ENCODE results near the gene RPGRIP1L.

DNA sequence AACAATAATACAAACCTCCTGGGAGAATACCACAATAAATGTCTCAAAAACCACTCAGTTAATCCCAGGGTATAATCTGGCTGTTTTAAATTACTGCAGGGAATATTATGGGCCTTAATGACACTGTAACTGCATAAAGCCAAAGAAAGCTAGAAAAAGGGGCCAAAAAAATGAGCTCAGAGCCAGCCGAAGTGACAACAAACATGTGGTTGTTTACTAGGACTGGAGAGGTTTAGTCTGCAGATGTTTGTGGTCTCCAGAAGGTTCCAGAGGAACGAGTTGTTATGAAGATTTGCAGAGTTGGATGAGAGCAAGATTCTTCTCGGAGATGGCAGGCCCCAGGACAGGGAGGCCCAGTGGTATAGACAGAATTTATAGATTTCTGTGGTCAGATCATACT, 103.5 kb downstream of the RPGRIP1L start:
- TF ChIP-seq, protein P1, sequence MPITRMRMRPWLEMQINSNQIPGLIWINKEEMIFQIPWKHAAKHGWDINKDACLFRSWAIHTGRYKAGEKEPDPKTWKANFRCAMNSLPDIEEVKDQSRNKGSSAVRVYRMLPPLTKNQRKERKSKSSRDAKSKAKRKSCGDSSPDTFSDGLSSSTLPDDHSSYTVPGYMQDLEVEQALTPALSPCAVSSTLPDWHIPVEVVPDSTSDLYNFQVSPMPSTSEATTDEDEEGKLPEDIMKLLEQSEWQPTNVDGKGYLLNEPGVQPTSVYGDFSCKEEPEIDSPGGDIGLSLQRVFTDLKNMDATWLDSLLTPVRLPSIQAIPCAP (CRISPR knock-in tag; IDR thresholded peaks at IDR 0.05) = no peak
- TF ChIP-seq, protein P2, sequence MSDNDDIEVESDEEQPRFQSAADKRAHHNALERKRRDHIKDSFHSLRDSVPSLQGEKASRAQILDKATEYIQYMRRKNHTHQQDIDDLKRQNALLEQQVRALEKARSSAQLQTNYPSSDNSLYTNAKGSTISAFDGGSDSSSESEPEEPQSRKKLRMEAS (CRISPR knock-in tag; IDR thresholded peaks at IDR 0.05) = no peak
- TF ChIP-seq ELF4 (CRISPR knock-in tag; IDR thresholded peaks at IDR 0.05; ENCODE audit: low read depth) = no peak
- TF ChIP-seq, protein P3, sequence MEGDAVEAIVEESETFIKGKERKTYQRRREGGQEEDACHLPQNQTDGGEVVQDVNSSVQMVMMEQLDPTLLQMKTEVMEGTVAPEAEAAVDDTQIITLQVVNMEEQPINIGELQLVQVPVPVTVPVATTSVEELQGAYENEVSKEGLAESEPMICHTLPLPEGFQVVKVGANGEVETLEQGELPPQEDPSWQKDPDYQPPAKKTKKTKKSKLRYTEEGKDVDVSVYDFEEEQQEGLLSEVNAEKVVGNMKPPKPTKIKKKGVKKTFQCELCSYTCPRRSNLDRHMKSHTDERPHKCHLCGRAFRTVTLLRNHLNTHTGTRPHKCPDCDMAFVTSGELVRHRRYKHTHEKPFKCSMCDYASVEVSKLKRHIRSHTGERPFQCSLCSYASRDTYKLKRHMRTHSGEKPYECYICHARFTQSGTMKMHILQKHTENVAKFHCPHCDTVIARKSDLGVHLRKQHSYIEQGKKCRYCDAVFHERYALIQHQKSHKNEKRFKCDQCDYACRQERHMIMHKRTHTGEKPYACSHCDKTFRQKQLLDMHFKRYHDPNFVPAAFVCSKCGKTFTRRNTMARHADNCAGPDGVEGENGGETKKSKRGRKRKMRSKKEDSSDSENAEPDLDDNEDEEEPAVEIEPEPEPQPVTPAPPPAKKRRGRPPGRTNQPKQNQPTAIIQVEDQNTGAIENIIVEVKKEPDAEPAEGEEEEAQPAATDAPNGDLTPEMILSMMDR (IDR thresholded peaks at IDR 0.05) = no peak
- TF ChIP-seq, protein P4, sequence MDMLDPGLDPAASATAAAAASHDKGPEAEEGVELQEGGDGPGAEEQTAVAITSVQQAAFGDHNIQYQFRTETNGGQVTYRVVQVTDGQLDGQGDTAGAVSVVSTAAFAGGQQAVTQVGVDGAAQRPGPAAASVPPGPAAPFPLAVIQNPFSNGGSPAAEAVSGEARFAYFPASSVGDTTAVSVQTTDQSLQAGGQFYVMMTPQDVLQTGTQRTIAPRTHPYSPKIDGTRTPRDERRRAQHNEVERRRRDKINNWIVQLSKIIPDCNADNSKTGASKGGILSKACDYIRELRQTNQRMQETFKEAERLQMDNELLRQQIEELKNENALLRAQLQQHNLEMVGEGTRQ (CRISPR knock-in tag; IDR thresholded peaks at IDR 0.05) = no peak

Measured in WTC11 (cell line).